ENCODE data around the gene KLHL2.
"Not testable (repeated sequence)": the region's sequence is repeated elsewhere in the genome, so short reads cannot be mapped to it uniquely, and the experiment has no call there.

Gene KLHL2

GRCh38 chr4:165177725-165178666 is 29.4 kb upstream of the KLHL2 start:
- no peak overlapping the region for H3K4me3 ChIP-seq (replicated peaks; ENCODE audit: insufficient read depth, low read length)
- H3K27me3 ChIP-seq (ENCODE audit: insufficient read depth, poor library complexity, severe bottlenecking), result no peaks in the 10 kb centered on the region
- no peak for TF ChIP-seq SPI1 (IDR thresholded peaks at IDR 0.05; ENCODE audit: borderline replicate concordance, low read depth)
- no peak for TF ChIP-seq POLR2AphosphoS5 (IDR thresholded peaks at IDR 0.05; ENCODE audit: low read depth)
- H3K27ac ChIP-seq (replicated peaks), result no peak overlapping the region
- DNase-seq (ENCODE audit: low read depth in 1 of 2, low spot score in 1 of 2), result no peak

DNA sequence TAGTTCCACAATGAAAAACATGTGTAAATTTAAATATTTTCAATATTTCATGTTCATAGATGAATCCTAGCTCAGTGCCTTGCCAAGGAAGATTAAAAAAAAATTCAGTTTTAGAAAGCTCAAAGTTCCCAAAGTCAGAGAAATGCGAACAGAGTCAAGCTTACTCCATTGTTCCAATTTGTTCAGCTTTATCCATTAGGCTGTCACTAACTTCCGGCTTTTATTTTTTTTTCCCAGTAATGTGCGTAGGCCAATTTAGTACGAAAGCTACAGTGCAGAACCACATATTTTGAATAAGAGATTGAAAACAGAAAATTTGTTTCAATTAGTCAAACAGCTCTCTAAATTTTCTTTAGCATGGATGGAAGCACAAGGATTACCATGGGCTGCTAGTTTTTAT is 23.1 kb upstream of the KLHL2 start:
- H3K4me3 ChIP-seq (replicated peaks; ENCODE audit: insufficient read depth, low read length), result no peak overlapping the region
- no peak overlapping the region for H3K27ac ChIP-seq (replicated peaks)
- H3K27me3 ChIP-seq (ENCODE audit: insufficient read depth, poor library complexity, severe bottlenecking), result no peaks in the 10 kb centered on the region
- DNase-seq (ENCODE audit: low read depth in 1 of 2, low spot score in 1 of 2), result no peak
- TF ChIP-seq SPI1 (IDR thresholded peaks at IDR 0.05; ENCODE audit: borderline replicate concordance, low read depth) (no peak), POLR2AphosphoS5 (IDR thresholded peaks at IDR 0.05; ENCODE audit: low read depth) (no peak), GABPA (IDR thresholded peaks at IDR 0.05; ENCODE audit: low read depth) (no peak), REST (IDR thresholded peaks at IDR 0.05; ENCODE audit: insufficient replicate concordance, low read depth) (no peak)
- TF ChIP-seq, protein P1, sequence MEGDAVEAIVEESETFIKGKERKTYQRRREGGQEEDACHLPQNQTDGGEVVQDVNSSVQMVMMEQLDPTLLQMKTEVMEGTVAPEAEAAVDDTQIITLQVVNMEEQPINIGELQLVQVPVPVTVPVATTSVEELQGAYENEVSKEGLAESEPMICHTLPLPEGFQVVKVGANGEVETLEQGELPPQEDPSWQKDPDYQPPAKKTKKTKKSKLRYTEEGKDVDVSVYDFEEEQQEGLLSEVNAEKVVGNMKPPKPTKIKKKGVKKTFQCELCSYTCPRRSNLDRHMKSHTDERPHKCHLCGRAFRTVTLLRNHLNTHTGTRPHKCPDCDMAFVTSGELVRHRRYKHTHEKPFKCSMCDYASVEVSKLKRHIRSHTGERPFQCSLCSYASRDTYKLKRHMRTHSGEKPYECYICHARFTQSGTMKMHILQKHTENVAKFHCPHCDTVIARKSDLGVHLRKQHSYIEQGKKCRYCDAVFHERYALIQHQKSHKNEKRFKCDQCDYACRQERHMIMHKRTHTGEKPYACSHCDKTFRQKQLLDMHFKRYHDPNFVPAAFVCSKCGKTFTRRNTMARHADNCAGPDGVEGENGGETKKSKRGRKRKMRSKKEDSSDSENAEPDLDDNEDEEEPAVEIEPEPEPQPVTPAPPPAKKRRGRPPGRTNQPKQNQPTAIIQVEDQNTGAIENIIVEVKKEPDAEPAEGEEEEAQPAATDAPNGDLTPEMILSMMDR (IDR thresholded peaks at IDR 0.05; ENCODE audit: insufficient read depth, low read length), result no peak

DNA sequence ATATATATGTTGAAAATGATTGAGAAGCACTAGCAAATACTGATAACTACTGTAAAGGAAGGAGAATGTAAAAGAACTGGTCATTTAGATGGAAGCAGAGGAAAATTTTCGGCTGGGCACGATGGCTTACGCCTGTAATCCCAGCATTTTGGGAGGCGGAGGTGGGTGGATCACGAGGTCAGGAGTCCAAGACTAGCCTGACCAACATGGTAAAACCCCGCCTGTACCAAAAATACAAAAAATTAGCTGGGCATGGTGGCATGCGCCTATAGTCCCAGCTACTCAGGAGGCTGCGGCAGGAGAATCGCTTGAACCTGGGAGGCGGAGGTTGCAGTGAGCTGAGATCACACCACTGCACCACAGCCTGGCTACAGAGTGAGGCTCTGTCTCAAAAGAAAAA is 22.4 kb upstream of the KLHL2 start:
- not testable (repeated sequence) for H3K27ac ChIP-seq (replicated peaks); DNase-seq (ENCODE audit: low read depth in 1 of 2, low spot score in 1 of 2); H3K4me3 ChIP-seq (replicated peaks; ENCODE audit: insufficient read depth, low read length); H3K27me3 ChIP-seq (ENCODE audit: insufficient read depth, poor library complexity, severe bottlenecking)

GRCh38 chr4:165185448-165185847 is 21.9 kb upstream of the KLHL2 start:
- Histone ChIP-seq H3K4me3 (replicated peaks; ENCODE audit: insufficient read depth, low read length) (no peak overlapping the region), H3K27me3 (ENCODE audit: insufficient read depth, poor library complexity, severe bottlenecking) (no peaks in the 10 kb centered on the region), H3K27ac (replicated peaks) (no peak overlapping the region)
- TF ChIP-seq GABPA (IDR thresholded peaks at IDR 0.05; ENCODE audit: low read depth) (no peak), POLR2AphosphoS5 (IDR thresholded peaks at IDR 0.05; ENCODE audit: low read depth) (no peak), SPI1 (IDR thresholded peaks at IDR 0.05; ENCODE audit: borderline replicate concordance, low read depth) (no peak), REST (IDR thresholded peaks at IDR 0.05; ENCODE audit: insufficient replicate concordance, low read depth) (no peak)
- TF ChIP-seq, protein P1 (IDR thresholded peaks at IDR 0.05; ENCODE audit: insufficient read depth, low read length), result no peak
- no peak for DNase-seq (ENCODE audit: low read depth in 1 of 2, low spot score in 1 of 2)

All from HL-60 (cell line).